Prostate gland (tissue), 2 donors: ENCODE measurements around the gene PDZRN4. TPM values are rescaled to one million over a fixed set of nuclear protein-coding genes. Genes with fewer than 3 reads are reported as not detected.

Source experiments
- DNase-seq: peaks from one replicate; pipeline ENCODE4 v3.0.0-alpha.2; 2019; ENCODE audit warnings: low spot score
- H3K27ac ChIP-seq, 2 donors: fragments of 200-600 bp; sonication (generic); 2 replicates each; pipeline ENCODE4 v1.5.1; 2017 to 2019
- H3K27me3 ChIP-seq: fragments of 200-600 bp; sonication (generic); replicated peaks from 2 replicates; pipeline ENCODE4 v1.5.1; 2019; ENCODE audit not compliant: insufficient read depth
- H3K36me3 ChIP-seq, 2 donors: fragments of 200-600 bp; sonication (generic); 1 replicate in 1 of 2; 2 replicates in 1 of 2; pipeline versions ENCODE4 v1.5.1 to v1.8.1; 2017 to 2019
- H3K4me1 ChIP-seq: fragments of 200-600 bp; sonication (generic); replicated peaks from 2 replicates; pipeline ENCODE4 v1.5.1; 2019
- H3K4me3 ChIP-seq, 2 donors: fragments of 200-600 bp; sonication (generic); 2 replicates each; pipeline ENCODE4 v1.5.1; 2017 to 2019
- H3K9me3 ChIP-seq: fragments of 200-600 bp; sonication (generic); 2 replicates; pipeline ENCODE4 v1.5.1; 2017
- POLR2A ChIP-seq: fragments of 450-650 bp; IDR thresholded peaks from one replicate; pipeline ENCODE4 v1.6.1; 2016; ENCODE audit warnings: antibody characterized with exemption, mild to moderate bottlenecking
- POLR2AphosphoS5 ChIP-seq: sonication (generic); formaldehyde crosslinking; IDR thresholded peaks from one replicate; pipeline ENCODE4 v1.6.1; 2017; ENCODE audit warnings: antibody characterized with exemption
- WGBS: methylation state at CpG from one replicate; pipeline ENCODE4 v1.1.5; 2018; 5-methylcytosine and 5-hydroxymethylcytosine counted together
- intact Hi-C: fragments of 100-400 bp; cut with DNase I; formaldehyde crosslinking; loops from one replicate; pipeline ENCODE4 v1.14.2; 2022
- total RNA-seq, 2 donors: library from RNA; depleted of rRNA; stranded (reverse); fragments of >200 nt; gene quantifications; one replicate each; pipeline ENCODE4 v1.1.0, GENCODE V29; 2016
- TF ChIP-seq, protein P1 (sequence below), 4 experiments: fragments of 200-600 bp in 2 of 4; fragments of 450-650 bp in 2 of 4; sonication (generic) in 2 of 4; IDR thresholded peaks; 1 replicate in 3 of 4; 2 replicates in 1 of 4; pipeline ENCODE4 v1.5.1; 2016 to 2019; ENCODE audit warnings: antibody characterized with exemption in 4 of 4, mild to moderate bottlenecking in 2 of 4, moderate library complexity in 2 of 4

Gene PDZRN4
- total RNA-seq, 2 donors from 2014 or later, result 6.5 to 21.1 TPM

DNA sequence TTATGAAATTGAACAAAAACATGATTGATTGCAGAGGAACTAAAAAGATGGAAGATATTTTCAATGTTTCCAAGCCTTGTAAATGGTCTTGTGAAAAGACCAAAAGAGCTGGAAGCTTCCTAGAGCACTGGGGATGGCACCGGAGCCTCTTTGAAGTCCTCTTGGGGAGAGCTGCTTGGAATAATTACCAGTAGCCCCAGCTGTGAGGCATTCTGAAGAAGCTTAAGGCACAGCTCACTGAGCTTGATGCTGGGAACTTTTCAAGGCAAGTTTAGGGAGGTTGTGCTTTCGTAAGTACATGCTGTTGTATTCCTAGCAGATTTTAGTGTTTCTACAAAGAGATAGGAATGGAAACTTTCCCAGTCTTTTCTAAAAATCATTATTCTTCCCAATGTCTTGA is 13.9 kb downstream of the PDZRN4 start:
- Histone ChIP-seq H3K27me3 (no peaks in the 10 kb centered on the region), H3K9me3 (no peaks in the 10 kb centered on the region), H3K36me3 (no peaks in the 10 kb centered on the region), H3K4me1 (no peaks in the 10 kb centered on the region), H3K4me3 (no peak overlapping the region), H3K27ac (no peak overlapping the region)
- TF ChIP-seq, protein P1, sequence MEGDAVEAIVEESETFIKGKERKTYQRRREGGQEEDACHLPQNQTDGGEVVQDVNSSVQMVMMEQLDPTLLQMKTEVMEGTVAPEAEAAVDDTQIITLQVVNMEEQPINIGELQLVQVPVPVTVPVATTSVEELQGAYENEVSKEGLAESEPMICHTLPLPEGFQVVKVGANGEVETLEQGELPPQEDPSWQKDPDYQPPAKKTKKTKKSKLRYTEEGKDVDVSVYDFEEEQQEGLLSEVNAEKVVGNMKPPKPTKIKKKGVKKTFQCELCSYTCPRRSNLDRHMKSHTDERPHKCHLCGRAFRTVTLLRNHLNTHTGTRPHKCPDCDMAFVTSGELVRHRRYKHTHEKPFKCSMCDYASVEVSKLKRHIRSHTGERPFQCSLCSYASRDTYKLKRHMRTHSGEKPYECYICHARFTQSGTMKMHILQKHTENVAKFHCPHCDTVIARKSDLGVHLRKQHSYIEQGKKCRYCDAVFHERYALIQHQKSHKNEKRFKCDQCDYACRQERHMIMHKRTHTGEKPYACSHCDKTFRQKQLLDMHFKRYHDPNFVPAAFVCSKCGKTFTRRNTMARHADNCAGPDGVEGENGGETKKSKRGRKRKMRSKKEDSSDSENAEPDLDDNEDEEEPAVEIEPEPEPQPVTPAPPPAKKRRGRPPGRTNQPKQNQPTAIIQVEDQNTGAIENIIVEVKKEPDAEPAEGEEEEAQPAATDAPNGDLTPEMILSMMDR (IDR thresholded peaks at IDR 0.05), result no peak
- TF ChIP-seq POLR2A, result no peak
- TF ChIP-seq POLR2AphosphoS5, result no peak
- intact Hi-C loops, result no loop called here
- DNase-seq, result no peak
- WGBS, result 55% methylated on average over 2 of the region's 2 CpGs

DNA sequence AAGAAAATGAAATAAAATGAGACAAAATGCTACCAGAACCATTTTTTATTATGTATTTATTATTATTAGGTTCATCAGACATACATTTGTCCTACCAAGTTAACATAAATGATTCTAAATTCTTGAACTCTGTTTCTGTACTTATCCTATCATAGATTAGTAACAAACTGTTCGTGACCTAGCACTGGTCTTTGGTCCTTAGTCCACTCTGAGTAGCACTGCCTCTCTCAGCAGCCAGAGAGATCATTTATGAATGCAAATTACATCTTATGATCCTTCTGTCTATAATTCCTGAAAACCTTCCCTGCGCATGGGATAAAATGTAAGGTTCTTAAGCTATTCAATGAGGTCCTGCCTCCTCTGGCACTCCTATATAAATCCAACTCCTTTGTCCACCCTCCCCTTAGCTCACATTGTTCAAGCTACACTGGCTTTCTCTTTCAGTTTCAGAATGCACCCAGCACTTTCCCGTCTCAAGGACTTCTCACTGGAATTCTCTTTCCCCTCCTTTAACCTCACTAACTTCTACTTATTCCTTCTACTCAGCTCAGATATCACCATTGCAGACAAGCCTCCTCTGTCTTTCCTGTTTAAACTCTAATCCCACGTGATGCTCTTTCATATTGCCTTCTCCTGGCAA is 17.1 kb downstream of the PDZRN4 start:
- H3K27ac ChIP-seq, result peak overlapping the region; percentile 31 to 61

GRCh38 chr12:41206298-41206697 is 18.2 kb downstream of the PDZRN4 start:
- 94% methylated on average over 1 of the region's 1 CpG for WGBS
- intact Hi-C loops, result no loop called here
- DNase-seq, result no peak
- Histone ChIP-seq H3K4me3 (no peak overlapping the region), H3K4me1 (no peaks in the 10 kb centered on the region), H3K36me3 (no peaks in the 10 kb centered on the region), H3K27me3 (no peaks in the 10 kb centered on the region), H3K27ac (no peak overlapping the region), H3K9me3 (no peaks in the 10 kb centered on the region)
- no peak for TF ChIP-seq POLR2AphosphoS5
- TF ChIP-seq, protein P1 (IDR thresholded peaks at IDR 0.05), result no peak
- TF ChIP-seq POLR2A, result no peak

More for the DNA sequence above, 17.1 kb downstream of the PDZRN4 start:
- Histone ChIP-seq H3K9me3 (no peaks in the 10 kb centered on the region), H3K27me3 (no peaks in the 10 kb centered on the region), H3K4me1 (no peaks in the 10 kb centered on the region), H3K36me3 (no peaks in the 10 kb centered on the region), H3K4me3 (no peak overlapping the region)
- intact Hi-C loops, result no loop called here
- no peak for DNase-seq
- TF ChIP-seq, protein P1 (IDR thresholded peaks at IDR 0.05), result no peak
- no peak for TF ChIP-seq POLR2A
- no peak for TF ChIP-seq POLR2AphosphoS5
- 38% methylated on average over 4 of the region's 4 CpGs for WGBS

DNA sequence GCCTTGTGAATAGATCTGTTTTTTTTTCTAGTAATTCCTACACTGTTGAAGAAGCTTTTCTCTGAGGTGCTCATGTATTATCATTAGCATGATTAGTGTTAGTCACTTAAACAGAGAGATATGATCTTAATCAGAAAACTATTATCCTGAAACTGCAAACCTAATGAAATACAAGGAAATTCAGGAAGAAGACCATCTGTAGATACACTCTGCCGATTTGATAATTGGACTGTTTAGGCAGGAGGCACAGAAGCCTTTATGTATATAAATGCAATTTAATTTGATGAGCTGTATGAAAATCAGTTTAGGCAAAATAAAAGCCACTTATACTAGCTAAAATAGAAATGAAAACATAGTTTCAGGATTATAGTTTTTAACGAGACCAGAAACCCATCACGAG is 23.3 kb downstream of the PDZRN4 start:
- 33% methylated on average over 3 of the region's 3 CpGs for WGBS
- no peak for DNase-seq
- no peak overlapping the region for H3K27ac ChIP-seq
- H3K36me3 ChIP-seq, result no peaks in the 10 kb centered on the region
- no peak overlapping the region for H3K4me3 ChIP-seq
- no peaks in the 10 kb centered on the region for H3K9me3 ChIP-seq
- no peak for TF ChIP-seq POLR2AphosphoS5
- TF ChIP-seq, protein P1 (IDR thresholded peaks at IDR 0.05), result no peak
- no peak for TF ChIP-seq POLR2A
- no peaks in the 10 kb centered on the region for H3K4me1 ChIP-seq
- H3K27me3 ChIP-seq, result no peaks in the 10 kb centered on the region
- intact Hi-C loops, result no loop called here

GRCh38 chr12:41212625-41213024 is 24.5 kb downstream of the PDZRN4 start:
- DNase-seq, result no peak
- no peak overlapping the region for H3K27ac ChIP-seq
- no peaks in the 10 kb centered on the region for H3K36me3 ChIP-seq
- no peaks in the 10 kb centered on the region for H3K27me3 ChIP-seq
- H3K9me3 ChIP-seq, result no peaks in the 10 kb centered on the region
- no peak overlapping the region for H3K4me3 ChIP-seq
- intact Hi-C loops, result no loop called here
- H3K4me1 ChIP-seq, result no peaks in the 10 kb centered on the region
- 17% methylated on average over 2 of the region's 2 CpGs for WGBS
- TF ChIP-seq POLR2A, result no peak
- TF ChIP-seq POLR2AphosphoS5, result no peak
- TF ChIP-seq, protein P1 (IDR thresholded peaks at IDR 0.05), result no peak
